GM23338 (cell line): ENCODE data around the gene KAT6B. TPM values are rescaled to one million over a fixed set of nuclear protein-coding genes. Genes with fewer than 3 reads are reported as not detected.

ENCODE experiments used
- ATAC-seq: fragments of 200-7000 bp; cut with Tn5 transposase; 3 replicates; pipeline ENCODE4 v1.9.1; 2020
- DNase-seq: peaks from one replicate; pipeline ENCODE4 v3.0.0-alpha.2; 2015; ENCODE audit warnings: low spot score
- H2AFZ ChIP-seq: fragments of 200-600 bp; sonication (generic); 2 replicates; pipeline ENCODE4 v1.8.0; 2016; ENCODE audit warnings: antibody characterized with exemption, mild to moderate bottlenecking, moderate library complexity
- H3F3A ChIP-seq: fragments of 200-600 bp; sonication (generic); replicated peaks from 2 replicates; pipeline ENCODE4 v1.8.0; 2017; ENCODE audit warnings: antibody characterized with exemption, mixed run types, low read depth
- H3K27ac ChIP-seq: fragments of 200-600 bp; sonication (generic); 2 replicates; pipeline ENCODE4 v1.6.1; 2016; ENCODE audit warnings: low read depth
- H3K27me3 ChIP-seq: fragments of 200-600 bp; sonication (generic); 2 replicates; pipeline ENCODE4 v1.8.0; 2016; ENCODE audit warnings: mild to moderate bottlenecking, mixed run types, moderate library complexity; ENCODE audit not compliant: insufficient read depth
- H3K36me3 ChIP-seq: fragments of 200-600 bp; sonication (generic); 2 replicates; pipeline ENCODE4 v1.8.0; 2016; ENCODE audit warnings: mild to moderate bottlenecking; ENCODE audit not compliant: insufficient read depth
- H3K4me1 ChIP-seq: fragments of 200-600 bp; sonication (generic); 2 replicates; pipeline ENCODE4 v1.8.0; 2016; ENCODE audit warnings: mild to moderate bottlenecking, moderate library complexity; ENCODE audit not compliant: insufficient read depth
- H3K4me2 ChIP-seq: fragments of 200-600 bp; sonication (generic); 2 replicates; pipeline ENCODE4 v1.7.1; 2017; ENCODE audit warnings: mixed run types
- H3K4me3 ChIP-seq: fragments of 200-600 bp; sonication (generic); 2 replicates; pipeline ENCODE4 v1.6.1; 2016; ENCODE audit warnings: mixed run types
- H3K79me2 ChIP-seq: fragments of 200-600 bp; sonication (generic); replicated peaks from 2 replicates; pipeline ENCODE4 v1.8.0; 2017; ENCODE audit warnings: mild to moderate bottlenecking; ENCODE audit not compliant: insufficient read depth
- H3K9me2 ChIP-seq: fragments of 200-600 bp; sonication (generic); 2 replicates; pipeline ENCODE4 v1.8.0; 2017; ENCODE audit not compliant: insufficient read depth
- H4K20me1 ChIP-seq: fragments of 200-600 bp; sonication (generic); replicated peaks from 2 replicates; pipeline ENCODE4 v1.8.0; 2017; ENCODE audit warnings: mild to moderate bottlenecking; ENCODE audit not compliant: insufficient read depth
- H3K27ac Mint-ChIP-seq: 2 replicates; pipeline ENCODE4 v1.8.0; 2020; ENCODE audit warnings: inconsistent platforms, mild to moderate bottlenecking, moderate library complexity, mixed read lengths
- H3K27me3 Mint-ChIP-seq: 3 replicates; pipeline ENCODE4 v1.8.0; 2022; ENCODE audit warnings: low read depth, mild to moderate bottlenecking, moderate library complexity, mixed read lengths, inconsistent platforms; ENCODE audit not compliant: insufficient read depth, poor library complexity
- H3K36me3 Mint-ChIP-seq: 3 replicates; pipeline ENCODE4 v1.8.0; 2021; ENCODE audit warnings: low read depth, mild to moderate bottlenecking, inconsistent platforms, moderate library complexity, mixed read lengths
- H3K4me1 Mint-ChIP-seq: 3 replicates; pipeline ENCODE4 v1.8.0; 2020; ENCODE audit warnings: mild to moderate bottlenecking, inconsistent platforms, mixed read lengths
- H3K4me3 Mint-ChIP-seq: 3 replicates; pipeline ENCODE4 v1.8.0; 2021; ENCODE audit warnings: moderate library complexity, mild to moderate bottlenecking, inconsistent platforms, mixed read lengths
- H3K9me3 Mint-ChIP-seq: 3 replicates; pipeline ENCODE4 v1.8.0; 2020; ENCODE audit warnings: moderate library complexity, mild to moderate bottlenecking, inconsistent platforms, mixed read lengths
- EZH2 ChIP-seq: fragments of 200-600 bp; sonication (generic); IDR thresholded peaks from one replicate; pipeline ENCODE4 v1.8.0; 2017; ENCODE audit warnings: antibody characterized with exemption, mild to moderate bottlenecking, low read depth; ENCODE audit not compliant: unreplicated experiment
- POLR2AphosphoS5 ChIP-seq: IDR thresholded peaks from 2 replicates; pipeline ENCODE4 v1.6.1; 2016; ENCODE audit warnings: antibody characterized with exemption, low read depth
- ZNF462 ChIP-seq: fragments of 250-450 bp; sonication (Bioruptor Pico); IDR thresholded peaks from 2 replicates; pipeline ENCODE4 v1.5.0; 2020; ENCODE audit warnings: mild to moderate bottlenecking, moderate library complexity
- polyA plus RNA-seq: library from polyadenylated mRNA; unstranded; fragments of >200 nt; fragmentation: Nextera tagmentation; extraction: Ambion mirVana; gene quantifications from 2 replicates; pipeline ENCODE4 v1.2.1, GENCODE V29; 2016
- total RNA-seq: library from RNA; depleted of rRNA; stranded (reverse); fragments of >200 nt; shearing (Covaris generic); gene quantifications from 2 replicates; pipeline ENCODE4 v1.2.3, GENCODE V29; 2014

Gene KAT6B
- total and polyA plus RNA-seq, 2 experiments from 2014 or later = 21.3 to 31.4 TPM

DNA sequence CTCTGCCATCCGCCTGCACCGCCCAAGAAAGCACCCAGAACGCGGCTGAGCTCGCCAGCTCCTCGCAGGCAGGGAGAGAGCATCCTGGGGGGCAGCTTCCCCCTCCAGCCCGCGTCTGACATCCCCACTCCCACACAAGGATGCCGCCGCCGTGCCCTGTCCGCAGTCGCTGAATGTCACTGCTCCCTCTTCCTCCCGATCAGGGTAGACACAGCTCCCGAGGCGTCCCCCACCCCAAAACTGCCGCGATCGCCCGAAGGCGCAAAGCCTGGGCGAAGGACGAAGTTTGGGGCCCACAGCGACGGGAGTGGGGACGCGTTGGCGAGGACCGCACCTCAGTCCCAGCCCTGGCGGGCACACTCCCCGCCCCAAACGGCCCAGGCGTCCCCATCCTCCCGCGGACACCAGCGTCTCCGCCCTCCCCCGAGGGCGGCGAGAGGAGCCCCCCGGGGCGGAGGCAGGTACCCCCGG, 1.5 kb upstream of the KAT6B start:
- peak overlapping the region; percentile 85 for H3K27ac ChIP-seq
- Mint-ChIP-seq H3K9me3 (peaks cover 3% of the 10 kb centered on the region; the same call in 2 of the 3 replicates), H3K4me3 (peak overlapping the region; percentile 86), H3K36me3 (no peaks in the 10 kb centered on the region), H3K27ac (peak overlapping the region; percentile 28; the same call in 1 of the 2 replicates), H3K27me3 (peaks cover 25% of the 10 kb centered on the region), H3K4me1 (peaks cover 39% of the 10 kb centered on the region)
- TF ChIP-seq EZH2 = no peak
- peak overlapping the region; percentile 85 for H3K4me3 ChIP-seq
- no peaks in the 10 kb centered on the region for H3K36me3 ChIP-seq
- peaks cover 29% of the 10 kb centered on the region for H3K79me2 ChIP-seq
- H2AFZ ChIP-seq = peak overlapping the region; percentile 94
- H3K27me3 ChIP-seq = no peaks in the 10 kb centered on the region
- ATAC-seq (peak; percentile 0; the same call in 2 of the 3 replicates), DNase-seq (peak; percentile 57)
- H3F3A ChIP-seq = no peaks in the 10 kb centered on the region
- no peaks in the 10 kb centered on the region for H4K20me1 ChIP-seq
- no peaks in the 10 kb centered on the region for H3K9me2 ChIP-seq
- H3K4me1 ChIP-seq = peaks cover 14% of the 10 kb centered on the region
- H3K4me2 ChIP-seq = peak overlapping the region; percentile 96

DNA sequence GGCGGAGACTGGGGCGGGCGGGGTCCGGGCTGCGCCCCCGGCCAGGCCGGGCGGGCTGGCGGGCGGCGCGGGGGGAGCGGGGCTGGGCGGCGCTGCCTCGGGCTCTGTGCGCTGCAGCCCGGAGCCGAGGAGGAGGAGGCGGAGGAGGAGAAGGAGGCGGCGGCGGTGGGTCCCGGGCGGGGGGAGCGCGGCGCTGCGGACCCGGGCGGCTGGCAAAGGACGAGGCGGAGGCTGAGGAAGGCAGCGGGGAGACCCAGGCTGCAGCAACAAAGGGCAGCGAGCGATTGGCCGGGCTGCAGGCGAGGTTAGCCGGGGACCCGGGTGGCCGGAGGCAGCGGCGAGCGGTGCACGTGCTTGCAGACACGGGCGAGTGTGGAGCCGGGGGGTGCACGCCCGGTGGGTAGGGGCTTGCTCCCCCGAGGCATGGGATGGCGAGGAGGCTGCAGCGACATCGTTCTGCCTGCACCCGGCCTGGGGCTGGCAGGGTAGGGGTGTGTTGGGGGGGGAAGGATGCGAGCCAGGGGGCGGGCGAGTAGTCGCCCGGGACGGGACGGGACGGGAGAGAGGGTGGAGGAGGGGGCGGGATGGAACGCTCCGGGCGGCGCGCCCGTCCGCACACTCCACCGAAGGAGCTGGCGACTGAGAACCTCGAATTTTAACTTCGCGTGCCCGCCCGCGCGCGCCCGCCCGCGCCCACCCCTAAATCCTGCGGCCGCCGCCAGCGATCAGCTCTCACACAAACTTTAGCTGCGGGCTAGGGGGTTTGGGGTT, 844 bp upstream of the KAT6B start:
- DNase-seq = peak; percentile 69
- H3K4me3 Mint-ChIP-seq = peak overlapping the region; percentile 85

More for the DNA sequence above, 844 bp upstream of the KAT6B start:
- Mint-ChIP-seq H3K27ac (no peak overlapping the region), H3K9me3 (peaks cover 3% of the 10 kb centered on the region; the same call in 2 of the 3 replicates), H3K4me1 (peaks cover 45% of the 10 kb centered on the region), H3K27me3 (peaks cover 25% of the 10 kb centered on the region), H3K36me3 (no peaks in the 10 kb centered on the region)
- peak; percentile 30 for ATAC-seq
- Histone ChIP-seq H3K79me2 (peaks cover 35% of the 10 kb centered on the region), H3K27me3 (no peaks in the 10 kb centered on the region), H3K9me2 (no peaks in the 10 kb centered on the region), H3K4me3 (peak overlapping the region; percentile 85), H2AFZ (no peak overlapping the region), H3K36me3 (no peaks in the 10 kb centered on the region), H3K4me2 (peak overlapping the region; percentile 96), H3F3A (no peaks in the 10 kb centered on the region), H3K27ac (peak overlapping the region; percentile 91; the same call in 1 of the 2 replicates), H3K4me1 (peaks cover 14% of the 10 kb centered on the region), H4K20me1 (no peaks in the 10 kb centered on the region)
- TF ChIP-seq ZNF462 (CRISPR knock-in tag) = no peak
- 0 out of 2 replicates have a peak, but pooled peaks have one; percentile 26 for TF ChIP-seq POLR2AphosphoS5
